Thyroid gland (tissue), 4 donors: ENCODE results near the gene TTC33.

Source experiments
- CTCF ChIP-seq, 6 experiments: fragments of 200-600 bp in 3 of 6; fragments of 450-650 bp in 3 of 6; sonication (generic) in 3 of 6; IDR thresholded peaks; one replicate each; pipeline ENCODE4 v1.5.1; 2016 to 2019; ENCODE audit warnings: antibody characterized with exemption in 6 of 6, mild to moderate bottlenecking in 2 of 6, inconsistent platforms in 1 of 6, moderate library complexity in 1 of 6
- POLR2A ChIP-seq, 2 donors: fragments of 450-650 bp; IDR thresholded peaks; one replicate each; pipeline ENCODE4 v1.6.1; 2017; ENCODE audit warnings: antibody characterized with exemption in 2 of 2, mild to moderate bottlenecking in 2 of 2, moderate library complexity in 1 of 2

GRCh38 chr5:40700116-40700782 lies 55.5 kb downstream of the TTC33 start:
- no peak for TF ChIP-seq CTCF (IDR thresholded peaks at IDR 0.05)
- TF ChIP-seq POLR2A (IDR thresholded peaks at IDR 0.05): no peak
